WI38 (cell line): ENCODE data around the gene CDK17.

ENCODE experiments used
- H3K4me3 ChIP-seq: 2 replicates; pipeline ENCODE4 v1.5.1; 2011; ENCODE audit warnings: low read depth, mild to moderate bottlenecking, control low read depth, low read length
- CTCF ChIP-seq: IDR thresholded peaks from 2 replicates; pipeline ENCODE4 v1.5.1; 2012; ENCODE audit warnings: low read depth, mild to moderate bottlenecking, control low read depth, low read length

The CDK17 gene

DNA sequence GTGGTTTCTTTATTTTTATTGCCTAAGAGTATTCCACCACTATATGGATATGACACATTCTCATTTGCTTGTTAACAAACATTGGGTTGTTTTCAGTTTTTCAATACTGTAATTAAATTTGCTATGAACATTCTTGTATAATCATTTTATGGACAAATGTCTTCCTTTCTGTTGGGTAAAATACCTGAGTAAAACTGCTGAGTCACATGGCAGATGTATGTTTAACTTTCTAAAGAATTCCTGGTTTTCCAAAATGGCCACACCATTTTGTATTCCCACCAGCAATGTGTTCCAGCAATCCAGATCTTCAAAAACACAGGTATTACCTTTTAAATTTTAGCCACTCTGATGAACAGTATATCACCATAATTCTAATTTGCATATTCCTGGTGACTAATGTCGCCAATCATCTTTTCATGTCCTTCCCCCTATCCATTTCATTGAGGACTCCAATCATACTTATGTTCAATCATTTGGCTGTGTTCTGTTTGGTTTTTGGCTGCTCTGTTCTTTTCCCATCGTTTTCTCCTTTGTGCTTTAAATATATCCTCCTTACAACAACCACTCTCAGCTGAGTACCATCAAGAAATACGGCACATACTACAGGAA, 36.0 kb downstream of the CDK17 start:
- no peak for TF ChIP-seq CTCF
- H3K4me3 ChIP-seq: no peak overlapping the region

DNA sequence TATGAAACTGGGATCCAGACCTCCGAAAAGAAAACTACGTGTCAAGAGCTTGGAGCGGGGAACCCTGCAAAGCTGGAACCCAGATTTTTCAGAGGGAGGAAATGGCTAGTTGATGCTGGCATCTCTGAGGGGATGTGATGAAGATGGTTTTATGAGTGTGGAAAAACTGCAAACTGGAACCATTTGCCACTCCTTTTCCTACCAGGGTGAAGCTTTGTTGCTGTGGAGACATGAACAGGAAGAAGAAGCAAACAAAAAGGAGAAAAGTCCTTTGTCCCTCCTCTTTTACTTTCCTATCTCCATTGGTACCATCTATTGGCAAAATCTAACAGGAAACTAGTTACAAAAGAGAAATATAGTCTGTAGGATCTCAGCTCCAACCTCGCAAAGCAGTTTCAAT, 39.2 kb downstream of the CDK17 start:
- H3K4me3 ChIP-seq: no peak overlapping the region
- no peak for TF ChIP-seq CTCF

GRCh38 chr12:96360550-96360949, 39.7 kb downstream of the CDK17 start:
- no peak overlapping the region for H3K4me3 ChIP-seq

DNA sequence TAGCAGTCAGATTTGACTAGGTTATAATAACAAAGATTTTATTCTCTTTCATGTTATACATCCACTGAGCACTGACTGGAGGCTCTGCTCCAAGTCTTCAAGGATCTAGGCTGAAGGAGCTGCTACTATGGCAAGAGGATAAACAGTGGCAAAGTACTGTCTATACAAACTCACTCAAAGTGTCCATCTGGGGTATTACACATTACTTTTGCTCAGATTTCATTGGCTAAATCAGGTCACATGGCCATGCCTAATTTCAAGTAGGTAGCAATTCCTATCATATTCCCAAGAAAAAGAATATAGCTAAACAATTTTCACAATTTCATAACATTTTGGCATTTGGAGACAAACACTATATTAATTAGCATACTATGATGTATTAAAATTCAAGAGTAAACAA, 40.9 kb downstream of the CDK17 start:
- no peak for TF ChIP-seq CTCF
- H3K4me3 ChIP-seq: no peak overlapping the region

More at GRCh38 chr12:96360550-96360949, 39.7 kb downstream of the CDK17 start:
- TF ChIP-seq CTCF: no peak

GRCh38 chr12:96356831-96357230, 43.4 kb downstream of the CDK17 start:
- no peak for TF ChIP-seq CTCF
- H3K4me3 ChIP-seq: no peak overlapping the region

DNA sequence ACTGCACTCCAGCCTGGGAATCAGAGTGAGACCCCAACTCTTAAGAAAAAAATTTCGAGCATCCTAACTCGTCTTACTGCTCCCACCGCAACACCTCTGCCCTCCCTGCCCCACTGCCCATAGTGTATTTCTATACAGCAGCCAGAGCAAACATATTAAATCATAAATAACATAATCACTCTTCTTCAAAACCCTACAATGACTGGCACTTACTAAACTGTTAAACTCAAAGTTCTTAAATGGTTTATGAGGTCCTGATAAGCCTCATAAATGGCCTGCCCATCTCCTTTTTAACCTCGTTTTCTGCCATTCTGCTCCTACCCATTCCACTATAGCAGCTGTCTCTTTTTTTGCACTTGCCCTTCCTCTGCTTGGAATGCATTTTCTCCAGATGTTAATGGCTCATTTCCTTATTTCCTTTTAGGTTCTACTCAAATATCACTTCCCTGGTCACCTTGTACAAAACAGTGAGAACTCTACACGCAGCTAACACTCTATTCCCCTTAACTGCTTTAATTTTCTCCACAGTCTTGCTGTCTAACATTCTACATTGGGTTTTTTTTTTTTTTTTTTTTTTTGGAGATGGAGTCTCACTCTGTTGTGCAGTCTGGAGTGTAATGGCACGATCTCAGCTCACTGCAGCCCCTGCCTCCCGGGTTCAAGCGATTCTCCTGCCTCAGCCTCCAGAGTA, 45.2 kb downstream of the CDK17 start:
- no peak overlapping the region for H3K4me3 ChIP-seq
- TF ChIP-seq CTCF: no peak

DNA sequence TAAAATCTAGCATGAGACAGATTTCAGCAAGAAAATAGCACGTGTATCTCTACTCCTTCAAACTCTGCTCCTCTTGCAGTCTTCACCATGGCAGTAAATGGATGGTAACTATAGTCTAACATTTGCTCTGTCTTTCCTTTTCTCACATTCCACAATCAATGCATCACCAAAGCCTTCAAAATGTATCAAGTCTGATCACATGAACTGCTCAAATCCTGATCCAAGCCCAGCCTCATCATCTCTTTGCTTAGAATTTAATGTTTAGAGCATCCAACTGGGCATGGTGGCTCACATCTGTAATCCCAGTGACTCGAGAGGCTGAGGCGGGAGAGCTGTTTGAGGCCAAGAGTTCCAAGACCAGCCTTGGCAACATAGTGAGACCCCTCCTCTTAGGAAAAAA, 45.9 kb downstream of the CDK17 start:
- H3K4me3 ChIP-seq: no peak overlapping the region
- no peak for TF ChIP-seq CTCF
